Amniotic epithelial cell (primary cell): Measurements from ENCODE around the gene CD99L2.

Source experiments
- DNase-seq: peaks from one replicate; pipeline ENCODE4 v3.0.0-alpha.2; 2010; ENCODE audit warnings: low read depth

Gene CD99L2, protein sequence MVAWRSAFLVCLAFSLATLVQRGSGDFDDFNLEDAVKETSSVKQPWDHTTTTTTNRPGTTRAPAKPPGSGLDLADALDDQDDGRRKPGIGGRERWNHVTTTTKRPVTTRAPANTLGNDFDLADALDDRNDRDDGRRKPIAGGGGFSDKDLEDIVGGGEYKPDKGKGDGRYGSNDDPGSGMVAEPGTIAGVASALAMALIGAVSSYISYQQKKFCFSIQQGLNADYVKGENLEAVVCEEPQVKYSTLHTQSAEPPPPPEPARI

DNA sequence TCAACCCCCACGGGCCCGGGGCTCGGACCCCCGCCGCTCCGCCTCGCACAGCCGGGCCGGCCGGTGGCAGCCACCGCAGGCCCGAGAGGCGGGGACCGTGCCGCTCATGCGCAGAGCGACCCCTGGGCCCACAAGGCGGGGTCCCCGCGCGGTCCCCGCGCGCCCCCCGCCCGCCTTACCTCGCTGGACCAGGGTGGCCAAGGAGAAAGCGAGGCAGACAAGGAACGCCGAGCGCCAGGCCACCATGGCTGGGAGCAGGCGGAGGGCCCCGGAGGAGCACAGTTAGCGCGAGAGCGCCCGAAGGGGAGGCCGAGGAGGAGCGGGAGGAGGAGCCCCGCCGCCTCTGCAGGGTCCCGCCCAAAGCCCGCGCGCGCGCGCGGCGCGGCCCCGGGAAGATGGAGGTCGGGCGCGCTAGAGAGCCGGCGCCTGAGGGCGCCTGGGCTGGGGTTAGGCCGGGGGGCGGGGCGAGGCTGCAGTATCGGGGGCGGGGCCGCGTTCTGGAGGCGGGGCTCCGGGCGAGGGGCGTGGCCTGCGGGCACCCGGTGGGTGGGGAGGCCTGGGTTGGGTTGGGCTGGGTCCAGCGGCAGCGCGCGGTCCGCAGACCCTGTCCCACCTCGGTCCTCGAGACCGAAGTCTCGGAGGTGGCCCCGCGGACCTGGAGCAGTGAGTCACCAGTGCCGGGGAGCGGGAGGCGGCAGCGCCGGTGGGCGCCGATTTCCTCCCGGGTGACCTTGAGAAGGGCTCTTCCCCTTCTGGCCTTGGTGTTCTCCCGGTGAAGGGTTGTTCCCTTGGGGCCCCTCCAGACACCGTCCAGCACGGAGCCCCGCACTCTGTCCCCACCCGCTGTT lies at the start of gene CD99L2:
Gene CD99L2, minus strand, starts transcription at position 326 of the 848 bp plus-strand sequence. Its CDS starts 80 bp downstream, at position 246.
- DNase-seq = peak; percentile 77

- DNase-seq = no peak
Measured at GRCh38 chrX:150944233-150944632, 45.8 kb upstream of the CD99L2 start.

GRCh38 chrX:150942942-150943594 lies 44.6 kb upstream of the CD99L2 start:
- DNase-seq = no peak

GRCh38 chrX:150941580-150941979 lies 43.1 kb upstream of the CD99L2 start:
- no peak for DNase-seq

- no peak for DNase-seq
Measured at GRCh38 chrX:150940844-150941495, 42.5 kb upstream of the CD99L2 start.

DNA sequence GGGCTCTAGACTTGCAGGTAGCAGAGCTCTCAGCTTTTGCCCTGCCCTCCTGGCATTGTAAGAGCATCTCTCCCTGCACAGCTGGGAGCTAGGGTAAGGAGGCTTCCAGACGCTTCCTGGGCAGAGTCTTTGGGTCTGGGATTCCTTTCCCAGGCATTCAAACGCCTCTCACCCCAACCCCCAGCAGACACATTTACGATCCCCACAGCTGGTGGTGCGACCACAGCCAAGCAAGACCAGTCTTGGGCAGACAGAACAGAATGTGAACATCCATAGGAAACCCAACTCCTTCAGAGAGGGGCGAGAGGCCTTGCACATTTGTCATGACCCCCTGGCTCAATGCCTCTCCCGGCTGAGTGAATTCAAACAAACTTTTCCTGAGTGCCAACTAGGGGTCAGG lies 38.1 kb upstream of the CD99L2 start:
- DNase-seq = no peak

DNA sequence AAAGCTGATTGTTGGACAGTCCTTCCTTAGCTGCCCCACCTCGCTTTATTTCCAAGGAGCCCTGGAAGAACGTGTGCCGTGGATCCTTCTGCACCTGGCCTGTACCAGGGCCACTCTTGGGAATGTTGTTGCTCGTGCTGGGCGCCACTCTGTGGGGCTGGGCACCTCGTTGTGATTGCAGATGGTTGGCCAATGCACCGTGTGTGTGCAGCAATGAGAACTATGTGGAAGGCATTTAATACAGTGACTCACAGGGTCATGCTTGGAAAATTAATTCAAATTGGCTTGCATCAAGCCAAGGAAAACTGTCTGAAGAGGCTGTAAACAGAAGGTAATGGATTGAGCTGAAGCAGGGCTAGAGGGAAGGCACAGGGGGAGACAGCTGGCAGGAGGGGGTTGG lies 37.0 kb upstream of the CD99L2 start:
- peak; percentile 48 for DNase-seq

DNA sequence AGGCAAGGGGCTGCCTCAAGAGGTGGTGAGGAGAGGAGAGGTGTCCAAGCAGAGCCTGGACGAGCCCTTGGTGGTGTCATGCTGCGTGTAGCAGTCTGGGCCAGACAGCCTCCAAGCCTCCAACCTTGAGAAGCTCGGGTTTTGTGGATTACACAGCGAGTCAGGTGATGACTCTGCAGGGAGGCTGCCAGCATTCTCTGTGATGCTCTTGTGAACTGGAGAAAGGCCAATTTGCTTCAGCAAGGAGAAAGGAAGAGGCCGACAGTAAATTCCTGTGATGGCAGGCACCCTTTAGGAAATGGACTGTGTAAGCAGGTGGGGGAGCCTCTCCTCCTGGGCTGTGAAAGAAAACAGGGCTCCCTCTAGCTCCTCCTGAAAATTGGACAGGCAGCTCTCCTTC lies 36.0 kb upstream of the CD99L2 start:
- DNase-seq = peak; percentile 60

DNA sequence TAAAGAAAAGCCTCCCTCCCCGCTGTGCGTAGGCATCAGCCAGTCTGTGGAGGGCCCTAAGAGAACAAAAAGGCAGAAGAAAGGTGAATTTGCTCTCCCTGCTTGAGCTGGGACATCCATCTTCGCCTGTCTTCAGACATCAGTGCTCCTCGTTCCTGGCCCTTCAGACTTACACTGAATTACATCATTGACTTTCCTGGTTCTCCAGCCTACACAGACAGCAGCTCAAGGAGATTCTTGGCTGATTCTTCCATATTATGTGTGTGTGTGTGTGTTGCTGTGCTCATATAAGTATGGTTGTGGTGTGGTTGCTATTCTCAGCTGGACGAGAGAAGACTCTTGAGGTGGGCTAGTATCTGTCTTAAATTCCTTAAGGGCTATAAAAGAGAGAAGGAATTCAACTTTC lies 35.5 kb upstream of the CD99L2 start:
- DNase-seq = no peak

DNA sequence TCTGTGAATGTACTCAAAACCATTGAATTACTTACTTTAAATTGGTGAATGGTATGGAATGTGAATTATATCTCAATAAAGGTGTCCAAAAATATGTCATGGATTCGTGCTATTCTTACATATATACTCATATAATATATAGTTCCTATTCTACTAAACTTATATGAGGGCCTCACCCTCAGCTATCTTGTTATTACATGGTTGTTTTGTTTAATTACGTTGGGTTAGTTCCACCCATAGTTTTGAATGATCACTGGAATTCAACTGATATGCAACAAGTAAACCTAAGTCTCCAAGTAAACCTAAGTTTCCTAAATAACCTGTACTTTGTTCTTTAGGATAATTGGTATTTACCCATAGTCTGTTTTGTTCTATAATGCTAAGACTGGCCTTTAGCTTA lies 30.6 kb upstream of the CD99L2 start:
- DNase-seq = no peak

DNA sequence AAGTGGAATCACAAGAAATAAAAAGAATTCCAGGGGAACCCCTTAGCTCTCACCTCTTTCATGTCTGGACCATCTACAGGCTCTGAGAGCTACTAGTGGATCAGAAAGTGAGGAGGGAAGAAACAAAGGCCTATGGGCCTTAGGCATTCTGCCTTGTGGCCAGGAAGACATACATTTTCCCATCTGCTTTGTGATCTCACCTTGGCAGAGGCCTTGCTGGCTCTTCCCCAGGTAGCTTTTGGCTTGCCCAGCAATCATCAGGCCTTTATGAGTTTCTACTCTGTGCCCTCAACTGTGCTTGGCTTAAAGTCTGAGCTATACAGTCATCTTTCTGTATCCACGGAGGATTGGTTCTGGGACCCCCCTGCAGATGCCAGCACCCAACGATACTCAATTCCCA lies 28.3 kb upstream of the CD99L2 start:
- no peak for DNase-seq

- no peak for DNase-seq
Measured at GRCh38 chrX:150926304-150926703, 27.8 kb upstream of the CD99L2 start.

- no peak for DNase-seq
Measured at GRCh38 chrX:150919401-150919800, 20.9 kb upstream of the CD99L2 start.

DNA sequence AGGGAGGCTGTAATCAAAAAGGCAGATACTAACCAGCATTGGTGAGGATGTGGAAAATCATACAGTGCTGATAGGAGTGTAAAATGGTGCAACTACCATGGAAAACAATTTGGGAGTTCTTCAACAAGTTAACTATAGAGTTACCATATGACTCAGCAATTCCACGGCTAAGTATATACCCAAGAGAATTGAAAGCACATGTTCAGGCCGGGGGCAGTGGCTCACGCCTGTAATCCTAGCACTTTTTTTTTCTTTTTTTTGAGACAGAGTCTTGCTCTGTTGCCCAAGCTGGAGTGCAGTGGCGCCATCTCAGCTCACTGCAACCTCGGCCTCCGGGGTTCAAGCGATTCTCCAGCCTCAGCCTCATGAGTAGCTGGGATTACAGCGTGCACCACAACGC lies 15.0 kb upstream of the CD99L2 start:
- DNase-seq = no peak

DNA sequence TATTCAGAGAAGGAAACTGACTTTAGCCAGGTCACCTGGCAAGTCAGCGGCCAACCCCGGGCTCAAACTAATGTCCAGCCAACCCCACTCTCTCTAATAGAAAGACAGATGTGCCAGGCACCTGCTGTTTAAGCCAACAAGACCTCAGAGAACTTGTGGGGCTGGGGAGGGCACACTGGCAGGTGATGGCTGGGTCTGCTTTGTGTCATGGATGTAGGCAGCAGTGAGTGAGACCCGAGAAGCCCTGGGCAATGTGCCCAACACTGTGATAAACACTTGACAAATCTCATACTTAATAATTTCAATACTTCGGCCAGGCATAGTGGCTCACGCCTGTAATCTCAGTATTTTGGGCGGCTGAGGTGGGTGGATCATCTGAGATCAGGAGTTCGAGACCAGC lies 9.0 kb upstream of the CD99L2 start:
- no peak for DNase-seq

DNA sequence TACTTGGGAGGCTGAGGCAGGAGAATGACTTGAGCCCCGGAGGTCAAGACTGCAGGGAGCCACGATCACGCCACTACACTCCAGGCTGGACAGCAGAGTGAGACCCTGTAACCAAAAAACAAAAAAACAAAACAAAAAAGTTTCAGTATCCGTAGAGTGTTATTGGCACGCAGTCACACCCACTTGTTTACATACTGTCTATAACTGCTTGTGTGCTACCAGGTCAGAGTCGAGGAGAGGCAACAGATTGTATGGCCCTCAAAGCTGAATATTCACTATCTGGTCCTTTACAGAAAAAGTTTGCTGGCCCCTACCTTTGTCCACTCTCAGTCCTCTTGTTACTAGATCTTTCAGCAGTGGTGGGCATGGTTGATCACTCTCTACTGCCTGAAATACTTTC lies 8.2 kb upstream of the CD99L2 start:
- DNase-seq = no peak

DNA sequence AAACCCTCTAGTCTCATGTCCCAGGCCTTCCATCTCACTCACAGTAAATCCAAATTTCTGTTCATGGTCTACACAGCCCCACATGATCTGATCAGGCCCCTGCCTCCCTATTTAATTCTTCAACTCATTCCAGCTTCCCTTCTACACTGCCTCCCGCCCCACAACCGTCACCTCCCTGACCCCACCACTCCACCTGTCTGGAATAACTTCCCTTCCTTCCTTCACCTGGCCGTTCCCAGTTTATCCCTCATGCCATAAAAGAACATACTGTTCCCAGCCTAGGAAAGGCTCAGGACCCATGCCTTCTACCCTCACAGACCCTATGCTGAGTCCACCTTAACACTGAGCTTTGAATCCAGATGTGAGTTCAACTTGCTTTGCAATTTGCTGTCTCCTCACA lies 6.8 kb upstream of the CD99L2 start:
- no peak for DNase-seq

- no peak for DNase-seq
Measured at GRCh38 chrX:150903110-150903508, 4.6 kb upstream of the CD99L2 start.

- DNase-seq = no peak
Measured at GRCh38 chrX:150902434-150903109, 4.1 kb upstream of the CD99L2 start.

- DNase-seq = no peak
Measured at GRCh38 chrX:150899191-150899757, 806 bp upstream of the CD99L2 start.
